Prostate gland (tissue), 2 donors: ENCODE measurements around the gene FIG4.

Experiments
- CTCF ChIP-seq, 4 experiments: fragments of 200-600 bp in 2 of 4; fragments of 450-650 bp in 2 of 4; sonication (generic) in 2 of 4; IDR thresholded peaks; 1 replicate in 3 of 4; 2 replicates in 1 of 4; pipeline ENCODE4 v1.5.1; 2016 to 2019; ENCODE audit warnings: antibody characterized with exemption in 4 of 4, mild to moderate bottlenecking in 2 of 4, moderate library complexity in 2 of 4
- POLR2A ChIP-seq: fragments of 450-650 bp; IDR thresholded peaks from one replicate; pipeline ENCODE4 v1.6.1; 2016; ENCODE audit warnings: antibody characterized with exemption, mild to moderate bottlenecking

DNA sequence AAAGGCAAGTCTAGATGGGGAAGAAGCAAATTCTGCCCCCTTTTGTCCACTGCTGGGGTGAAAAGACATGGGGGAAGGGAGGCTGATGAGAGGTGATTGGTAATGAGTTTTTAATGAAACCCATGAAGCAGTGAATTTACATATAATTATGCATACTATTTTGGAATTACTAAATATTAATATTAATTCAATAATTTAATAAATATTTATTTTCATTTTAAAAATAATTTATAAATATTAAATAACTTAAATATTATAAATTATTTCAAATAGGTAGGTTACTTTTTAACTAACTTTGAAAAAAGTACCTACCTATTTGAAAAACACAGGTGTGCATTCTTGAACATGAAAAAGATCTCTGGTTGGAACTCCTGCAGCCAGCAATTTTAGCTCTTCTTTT lies 148.9 kb downstream of the FIG4 start:
- TF ChIP-seq CTCF (IDR thresholded peaks at IDR 0.05) (no peak), POLR2A (no peak)
